DND-41 (cell line): ENCODE data around the gene COPS8.

Experiments
- CTCF ChIP-seq: IDR thresholded peaks from 2 replicates; pipeline ENCODE4 v1.5.1; 2012; ENCODE audit warnings: borderline replicate concordance, low read length, moderate library complexity, mild to moderate bottlenecking; ENCODE audit not compliant: poor library complexity, severe bottlenecking; ENCODE audit errors: extremely low read depth
- EZH2 ChIP-seq: IDR thresholded peaks from 3 replicates; pipeline ENCODE4 v1.6.1; 2012; ENCODE audit warnings: borderline replicate concordance, low read depth, mild to moderate bottlenecking, moderate library complexity, low read length, inconsistent platforms; ENCODE audit not compliant: severe bottlenecking

GRCh38 chr2:237092506-237092905 is 6.8 kb downstream of the COPS8 start:
- TF ChIP-seq CTCF = no peak
- no peak for TF ChIP-seq EZH2
